Measurements from ENCODE around the gene WDR47.
"Not testable (repeated sequence)": the region's sequence is repeated elsewhere in the genome, so short reads cannot be mapped to it uniquely, and the experiment has no call there.

Gene WDR47

GRCh38 chr1:109041621-109042468, at the start of gene WDR47:
Gene WDR47, minus strand, starts transcription at chr1:109042102. Its CDS starts 18,590 bp downstream, at chr1:109023512.
- DNase-seq, result peak; percentile 96

- DNase-seq, result peak; percentile 37
These were observed 49.4 kb upstream of the WDR47 start for GRCh38 chr1:109091078-109091838.

GRCh38 chr1:109090196-109091077, 48.5 kb upstream of the WDR47 start, which contains the start of gene TMEM167B:
Gene TMEM167B, plus strand, starts transcription at chr1:109090764. Its CDS starts 109 bp downstream, at chr1:109090873.
- DNase-seq, result peak; percentile 88

GRCh38 chr1:109089242-109090015, 47.5 kb upstream of the WDR47 start:
- DNase-seq, result peak; percentile 71

GRCh38 chr1:109084563-109085517, 42.9 kb upstream of the WDR47 start:
- no peak for DNase-seq

- DNase-seq, result no peak
These were observed 42.0 kb upstream of the WDR47 start for GRCh38 chr1:109083923-109084322.

GRCh38 chr1:109083501-109083900, 41.6 kb upstream of the WDR47 start:
- DNase-seq, result no peak

- DNase-seq, result no peak
These were observed 38.7 kb upstream of the WDR47 start for GRCh38 chr1:109080441-109081082.

- no peak for DNase-seq
These were observed 37.3 kb upstream of the WDR47 start for GRCh38 chr1:109079240-109079622.

- DNase-seq, result no peak
These were observed 36.4 kb upstream of the WDR47 start for GRCh38 chr1:109078317-109078716.

GRCh38 chr1:109075531-109076490, 33.9 kb upstream of the WDR47 start, which contains the start of gene TAF13:
Gene TAF13, minus strand, starts transcription at chr1:109076003. Its CDS starts 56 bp downstream, at chr1:109075947.
- DNase-seq, result peak; percentile 92

GRCh38 chr1:109069294-109069693, 27.4 kb upstream of the WDR47 start:
- DNase-seq, result no peak

- DNase-seq, result no peak
These were observed 26.0 kb upstream of the WDR47 start for GRCh38 chr1:109067883-109068282.

- no peak for DNase-seq
These were observed 23.2 kb upstream of the WDR47 start for GRCh38 chr1:109065137-109065536.

- DNase-seq, result no peak
These were observed 19.3 kb upstream of the WDR47 start for GRCh38 chr1:109061183-109061582.

GRCh38 chr1:109060707-109061106, 18.8 kb upstream of the WDR47 start:
- no peak for DNase-seq

- no peak for DNase-seq
These were observed 17.1 kb upstream of the WDR47 start for GRCh38 chr1:109059026-109059425.

GRCh38 chr1:109056064-109056463, 14.2 kb upstream of the WDR47 start:
- DNase-seq, result no peak

GRCh38 chr1:109052145-109052544, 10.2 kb upstream of the WDR47 start:
- DNase-seq, result not testable (repeated sequence)

All from NCI-H146 (cell line).